Measurements from ENCODE around the gene HIC2.
"Not testable (repeated sequence)": the region's sequence is repeated elsewhere in the genome, so short reads cannot be mapped to it uniquely, and the experiment has no call there.

The HIC2 gene

DNA sequence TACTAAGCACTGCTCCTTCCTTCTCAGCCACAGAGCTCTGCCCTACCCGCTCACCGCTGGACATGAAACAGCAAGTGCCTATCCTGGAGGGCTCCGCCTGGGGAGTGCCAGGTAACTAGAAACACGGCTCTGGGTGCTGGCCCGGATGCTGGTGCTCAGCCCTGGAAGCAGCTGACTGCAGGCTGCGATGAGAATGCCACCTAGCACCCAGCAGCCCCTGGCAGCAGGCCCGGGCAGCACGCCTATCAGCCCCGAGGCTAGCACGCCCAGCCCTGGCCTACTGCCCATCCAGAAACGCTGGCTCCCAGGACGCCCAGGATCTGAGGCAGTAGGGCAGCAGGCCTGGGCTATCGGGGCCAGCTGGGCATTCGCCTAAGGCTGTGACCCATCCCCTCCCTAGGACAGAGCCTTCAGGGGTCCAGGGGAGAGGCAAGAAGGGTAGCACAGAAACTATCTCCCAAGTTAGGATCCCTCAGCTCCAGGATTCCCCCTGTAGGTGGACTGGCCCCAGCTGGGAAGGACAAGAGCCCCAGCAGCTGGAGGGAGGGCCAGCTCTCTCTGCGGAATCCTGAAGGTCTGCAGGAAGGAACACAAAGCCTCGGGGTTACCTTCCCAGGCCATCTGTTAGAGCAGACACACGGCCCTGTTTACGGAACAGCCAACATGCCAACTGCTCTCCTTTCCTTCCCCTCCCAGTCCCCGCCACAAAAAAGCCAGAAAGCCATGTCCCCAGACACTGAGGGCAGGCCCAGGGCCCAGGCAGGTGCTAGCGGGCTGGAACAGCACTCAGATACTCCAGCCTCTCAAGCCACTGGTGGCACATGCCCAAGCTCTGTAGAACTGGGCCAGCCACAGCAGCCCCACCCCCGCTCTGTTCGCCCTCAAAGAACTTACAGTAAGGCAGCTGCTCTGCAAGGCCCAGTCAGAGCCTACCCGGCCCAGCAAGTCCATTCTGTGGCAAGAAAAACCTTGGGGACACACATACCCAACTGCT lies 76.9 kb downstream of the HIC2 start:
- not testable (repeated sequence) for H3K4me1 ChIP-seq (ENCODE audit: control insufficient read depth in 5 of 5, insufficient read depth in 5 of 5, low read length in 5 of 5); H3K9me3 ChIP-seq (ENCODE audit: control insufficient read depth in 5 of 5, low read length in 5 of 5); H3K9ac ChIP-seq (ENCODE audit: low read length in 5 of 5); H3K27ac ChIP-seq (ENCODE audit: low read depth, low read length); H3K27me3 ChIP-seq (ENCODE audit: control insufficient read depth in 5 of 5, insufficient read depth in 4 of 5, low read length in 5 of 5); H3K4me3 ChIP-seq (ENCODE audit: low read depth in 1 of 5, low read length in 5 of 5); H3K36me3 ChIP-seq (ENCODE audit: control insufficient read depth in 5 of 5, insufficient read depth in 5 of 5, low read length in 5 of 5)

DNA sequence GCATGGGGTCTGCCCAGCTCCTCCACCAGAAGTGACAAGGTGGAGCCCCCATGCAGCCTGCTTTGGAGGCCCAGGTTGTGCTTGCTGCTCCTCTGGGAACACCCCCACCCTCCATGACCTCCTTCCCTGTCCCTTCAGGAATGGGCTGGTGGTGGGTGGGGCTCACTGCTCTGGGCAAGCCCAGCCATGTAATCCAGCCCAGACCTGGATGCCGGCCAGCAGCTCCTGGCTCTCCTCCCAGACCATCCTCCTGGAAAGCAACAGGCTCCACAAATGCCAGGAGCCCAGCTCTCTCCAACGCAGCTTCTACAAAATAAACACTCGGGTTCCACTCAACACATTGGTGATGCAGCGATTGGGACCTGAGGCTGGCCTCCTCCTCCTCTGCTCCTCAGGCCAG lies 80.8 kb downstream of the HIC2 start:
- not testable (repeated sequence) for H3K9me3 ChIP-seq (ENCODE audit: control insufficient read depth in 5 of 5, low read length in 5 of 5); H3K27me3 ChIP-seq (ENCODE audit: control insufficient read depth in 5 of 5, insufficient read depth in 4 of 5, low read length in 5 of 5); H3K27ac ChIP-seq (ENCODE audit: low read depth, low read length); H3K4me1 ChIP-seq (ENCODE audit: control insufficient read depth in 5 of 5, insufficient read depth in 5 of 5, low read length in 5 of 5); H3K36me3 ChIP-seq (ENCODE audit: control insufficient read depth in 5 of 5, insufficient read depth in 5 of 5, low read length in 5 of 5); H3K4me3 ChIP-seq (ENCODE audit: low read depth in 1 of 5, low read length in 5 of 5); H3K9ac ChIP-seq (ENCODE audit: low read length in 5 of 5)

DNA sequence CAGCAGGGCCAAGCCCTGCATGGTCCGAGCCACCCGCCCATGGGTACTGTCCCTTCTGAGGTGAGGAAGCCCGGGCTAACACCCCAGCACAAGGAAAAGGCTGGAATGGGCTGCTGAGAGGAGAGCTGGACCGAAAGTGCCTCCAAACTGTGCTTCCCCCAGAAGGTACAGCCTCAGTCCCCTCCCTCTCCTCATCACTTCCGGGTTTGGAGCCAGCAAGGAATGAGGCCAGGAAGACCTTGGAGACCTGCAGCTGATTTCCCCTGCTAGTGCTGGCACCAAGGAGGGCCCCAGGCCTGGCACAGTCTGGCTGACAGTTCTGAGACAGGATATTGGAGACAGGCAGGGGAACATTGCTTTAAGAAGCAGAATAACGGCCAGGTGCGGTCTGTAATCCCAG lies 81.3 kb downstream of the HIC2 start:
- not testable (repeated sequence) for H3K9ac ChIP-seq (ENCODE audit: low read length in 5 of 5); H3K27ac ChIP-seq (ENCODE audit: low read depth, low read length); H3K36me3 ChIP-seq (ENCODE audit: control insufficient read depth in 5 of 5, insufficient read depth in 5 of 5, low read length in 5 of 5); H3K27me3 ChIP-seq (ENCODE audit: control insufficient read depth in 5 of 5, insufficient read depth in 4 of 5, low read length in 5 of 5); H3K4me1 ChIP-seq (ENCODE audit: control insufficient read depth in 5 of 5, insufficient read depth in 5 of 5, low read length in 5 of 5); H3K9me3 ChIP-seq (ENCODE audit: control insufficient read depth in 5 of 5, low read length in 5 of 5); H3K4me3 ChIP-seq (ENCODE audit: low read depth in 1 of 5, low read length in 5 of 5)

DNA sequence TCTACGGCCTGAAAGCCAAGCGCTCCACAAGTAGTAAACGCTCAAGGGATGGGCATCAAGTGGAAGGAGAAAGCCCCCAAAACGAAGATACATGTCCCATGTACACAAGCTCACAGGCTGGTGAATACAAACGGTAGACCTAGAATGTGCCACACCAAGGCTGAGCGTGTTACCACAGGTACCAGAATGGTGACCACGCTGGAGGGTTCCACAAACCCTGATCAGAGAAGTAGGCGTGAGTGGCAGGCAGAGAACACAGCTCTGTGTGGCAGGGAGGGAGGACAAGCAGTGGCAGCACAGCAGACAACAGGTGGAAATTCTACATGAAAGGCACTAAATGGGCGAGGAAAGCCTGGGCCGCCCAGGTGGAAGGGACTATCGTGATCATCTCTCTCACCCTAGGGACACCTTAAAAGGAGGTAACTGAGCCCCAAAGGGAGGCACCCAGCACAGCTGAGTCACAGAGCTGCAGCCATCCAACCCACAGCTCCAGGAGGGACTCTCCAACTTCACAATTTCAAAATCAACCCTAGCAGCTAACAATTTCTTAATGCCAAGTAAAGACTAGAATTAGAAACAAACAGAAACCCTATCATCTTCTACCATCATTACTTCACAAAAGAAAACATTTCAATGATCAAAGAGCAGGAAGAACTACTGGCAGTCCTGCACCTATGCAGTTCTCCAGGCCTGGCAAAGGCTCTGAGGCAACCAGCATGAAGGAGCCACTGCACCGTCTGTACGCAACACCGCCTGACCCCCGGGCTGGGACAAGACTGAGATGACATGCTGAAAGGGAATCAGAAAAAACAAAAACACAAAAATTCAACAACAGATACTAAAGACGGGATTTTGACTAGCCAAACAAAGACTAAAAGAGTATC lies 82.7 kb downstream of the HIC2 start:
- H3K27ac ChIP-seq (ENCODE audit: low read depth, low read length); H3K9me3 ChIP-seq (ENCODE audit: control insufficient read depth in 5 of 5, low read length in 5 of 5); H3K36me3 ChIP-seq (ENCODE audit: control insufficient read depth in 5 of 5, insufficient read depth in 5 of 5, low read length in 5 of 5); H3K9ac ChIP-seq (ENCODE audit: low read length in 5 of 5); H3K4me1 ChIP-seq (ENCODE audit: control insufficient read depth in 5 of 5, insufficient read depth in 5 of 5, low read length in 5 of 5); H3K27me3 ChIP-seq (ENCODE audit: control insufficient read depth in 5 of 5, insufficient read depth in 4 of 5, low read length in 5 of 5); H3K4me3 ChIP-seq (ENCODE audit: low read depth in 1 of 5, low read length in 5 of 5): not testable (repeated sequence)

Measured in subcutaneous abdominal adipose tissue (tissue), 5 donors.